Adrenal gland (tissue), 5 donors: ENCODE data around the gene ATF7.

ENCODE experiments used
- CTCF ChIP-seq, 6 experiments: fragments of 450-650 bp in 4 of 6; fragments of 200-600 bp in 2 of 6; sonication (generic) in 1 of 6; IDR thresholded peaks; 1 replicate in 5 of 6; 2 replicates in 1 of 6; pipeline versions ENCODE4 v1.5.1 to v1.8.0; 2016 to 2021; ENCODE audit warnings: antibody characterized with exemption in 6 of 6, mild to moderate bottlenecking in 2 of 6, moderate library complexity in 1 of 6
- POLR2A ChIP-seq, 2 donors: fragments of 450-650 bp; IDR thresholded peaks; one replicate each; pipeline ENCODE4 v1.6.1; 2017; ENCODE audit warnings: antibody characterized with exemption in 2 of 2, mild to moderate bottlenecking in 2 of 2, moderate library complexity in 1 of 2
- donor health status: DM: no; HTN: no; CAD: no.

- TF ChIP-seq POLR2A (IDR thresholded peaks at IDR 0.05), result no peak
- no peak for TF ChIP-seq CTCF (IDR thresholded peaks at IDR 0.05)
Measured at GRCh38 chr12:53618275-53618674, 7.9 kb downstream of the ATF7 start.
